K562 (cell line): ENCODE data around the gene CHCHD6. TPM values are rescaled to one million over a fixed set of nuclear protein-coding genes. Genes with fewer than 3 reads are reported as not detected.

Experiments
- ATAC-seq: fragments of 200-7000 bp; cut with Tn5 transposase; 3 replicates; pipeline ENCODE4 v1.9.1; 2020; ENCODE audit warnings: moderate library complexity
- BruUV-seq: library from RNA; stranded (reverse); fragments of 400-500 nt; replicated peaks from 2 replicates; lab custom pipeline; 2021; lab: Mats Ljungman, UMichigan
- CTCF ChIA-PET: fragments of 300-600 bp; formaldehyde crosslinking; extraction: SDS; loops from one replicate; lab custom pipeline; 2021; ENCODE audit warnings: low intra/inter-chr PET ratio; lab: Yijun Ruan, JAX
- POLR2A ChIA-PET: fragments of 300-600, 350-650 bp; sonication (Branson Sonifier 250); formaldehyde crosslinking; extraction: SDS; loops from one replicate; lab custom pipeline; 2021; ENCODE audit warnings: antibody characterized with exemption, inconsistent platforms; lab: Yijun Ruan, JAX
- DNase-seq, 4 experiments: peaks; one replicate each; pipeline versions ENCODE4 v3.0.0 to v3.0.0-alpha.2; 2011 to 2018; ENCODE audit warnings: low spot score in 3 of 4, mixed read lengths in 3 of 4; ENCODE audit errors: extremely low read depth in 1 of 4
- FAIRE-seq: peaks from 2 replicates; lab custom pipeline; 2011; peaks lifted over from hg19 to GRCh38; lab: Jason Lieb, UNC
- H2AFZ ChIP-seq: 2 replicates; pipeline ENCODE4 v1.6.0; 2011; ENCODE audit warnings: low read depth, low read length, control low read depth, inconsistent platforms
- H3K27ac ChIP-seq: fragments of 200-600 bp; 3 replicates; pipeline ENCODE4 v1.8.0; 2011; ENCODE audit warnings: low read depth, mild to moderate bottlenecking, control low read depth, inconsistent platforms, low read length, moderate library complexity, mixed read lengths; ENCODE audit errors: extremely low read depth
- H3K27me3 ChIP-seq, 2 experiments: fragments of 300-600 bp in 1 of 2; 2 replicates in 1 of 2; 3 replicates in 1 of 2; pipeline versions ENCODE4 v1.6.0 to v1.8.0; 2011; ENCODE audit warnings: inconsistent platforms in 2 of 2, low read length in 2 of 2, mild to moderate bottlenecking in 1 of 2, mixed read lengths in 1 of 2, moderate library complexity in 1 of 2; ENCODE audit not compliant: control insufficient read depth in 2 of 2, insufficient read depth in 2 of 2
- H3K36me3 ChIP-seq: fragments of 300-600 bp; 3 replicates; pipeline ENCODE4 v1.8.0; 2011; ENCODE audit warnings: mild to moderate bottlenecking, low read length, inconsistent platforms; ENCODE audit not compliant: control insufficient read depth, insufficient read depth
- H3K4me1 ChIP-seq, 2 experiments: fragments of 200-600 bp in 1 of 2; replicated peaks in 1 of 2; 2 replicates in 1 of 2; 3 replicates in 1 of 2; pipeline versions ENCODE4 v1.5.1 to v1.8.0; 2011; ENCODE audit warnings: inconsistent platforms in 2 of 2, low read length in 2 of 2, mild to moderate bottlenecking in 1 of 2, mixed read lengths in 1 of 2, moderate library complexity in 1 of 2; ENCODE audit not compliant: control insufficient read depth in 2 of 2, insufficient read depth in 2 of 2
- H3K4me2 ChIP-seq: 2 replicates; pipeline ENCODE4 v1.6.1; 2011; ENCODE audit warnings: low read length, control low read depth, inconsistent platforms, mixed read lengths; ENCODE audit not compliant: insufficient read depth
- H3K4me3 ChIP-seq: fragments of 200-600 bp; sonication (generic), shearing (Covaris generic); 2 replicates; pipeline ENCODE4 v1.5.1; 2016; ENCODE audit warnings: control low read depth, inconsistent platforms
- H3K79me2 ChIP-seq: fragments of 200-600 bp; 3 replicates; pipeline ENCODE4 v1.8.0; 2011; ENCODE audit warnings: low read length, inconsistent platforms; ENCODE audit not compliant: control insufficient read depth, insufficient read depth
- H3K9ac ChIP-seq, 2 experiments: 2 replicates each; pipeline versions ENCODE4 v1.6.0 to v1.6.1; 2011; ENCODE audit warnings: low read depth in 2 of 2, low read length in 2 of 2, control low read depth in 1 of 2, inconsistent platforms in 1 of 2, mild to moderate bottlenecking in 1 of 2, mixed read lengths in 1 of 2; ENCODE audit not compliant: insufficient read depth in 1 of 2
- H3K9me1 ChIP-seq: one replicate; pipeline ENCODE4 v1.6.0; 2011; ENCODE audit warnings: inconsistent platforms, mild to moderate bottlenecking, low read length, moderate library complexity; ENCODE audit not compliant: control insufficient read depth, insufficient read depth
- H3K9me3 ChIP-seq: replicated peaks from 2 replicates; pipeline ENCODE4 v1.5.1; 2011; ENCODE audit warnings: low read depth, low read length, inconsistent platforms; ENCODE audit not compliant: control insufficient read depth, insufficient read depth
- H4K20me1 ChIP-seq: replicated peaks from 2 replicates; pipeline ENCODE4 v1.6.1; 2011; ENCODE audit warnings: low read length, inconsistent platforms, mixed read lengths; ENCODE audit not compliant: control insufficient read depth, insufficient read depth
- C11orf30 ChIP-seq: fragments of 450-650 bp; IDR thresholded peaks from 2 replicates; pipeline ENCODE4 v1.6.1; 2016; ENCODE audit warnings: low read depth, mild to moderate bottlenecking
- DEAF1 ChIP-seq: fragments of 450-650 bp; formaldehyde crosslinking; IDR thresholded peaks from 2 replicates; pipeline ENCODE4 v1.4.0; 2020; ENCODE audit warnings: mild to moderate bottlenecking, moderate library complexity
- EGR1 ChIP-seq: fragments of 450-650 bp; conservative IDR thresholded peaks from 2 replicates; pipeline ENCODE4 v1.6.1; 2017; ENCODE audit warnings: mild to moderate bottlenecking
- PATZ1 ChIP-seq: fragments of 250-450 bp; sonication (Bioruptor Pico); IDR thresholded peaks from 2 replicates; pipeline ENCODE4 v1.5.0; 2020; ENCODE audit warnings: mild to moderate bottlenecking, borderline replicate concordance
- PHF21A ChIP-seq: fragments of 450-650 bp; IDR thresholded peaks from 2 replicates; pipeline ENCODE4 v1.6.1; 2017; ENCODE audit warnings: low read depth, borderline replicate concordance
- SAFB ChIP-seq: fragments of 200-400 bp; formaldehyde crosslinking; IDR thresholded peaks from 2 replicates; pipeline ENCODE4 v1.6.1; 2017; ENCODE audit warnings: low read depth, low read length, borderline replicate concordance
- SREBF2 ChIP-seq: sonication (generic); formaldehyde crosslinking; IDR thresholded peaks from 2 replicates; pipeline ENCODE4 v1.4.0; 2020; ENCODE audit warnings: mild to moderate bottlenecking, missing genetic modification reagents
- ZBTB26 ChIP-seq: fragments of 450-650 bp; formaldehyde crosslinking; IDR thresholded peaks from 2 replicates; pipeline ENCODE4 v1.4.0; 2022; ENCODE audit warnings: missing genetic modification characterization
- ZNF316 ChIP-seq: fragments of 450-650 bp; IDR thresholded peaks from 2 replicates; pipeline ENCODE4 v1.6.1; 2016
- WGBS: fragments of 100-300 bp; shearing (Covaris generic); methylation state at CpG from one replicate; pipeline ENCODE4 v1.1.6; 2016; ENCODE audit warnings: low coverage, mixed read lengths; ENCODE audit not compliant: insufficient coverage; ENCODE audit errors: missing lambda C conversion rate; 5-methylcytosine and 5-hydroxymethylcytosine counted together
- in situ Hi-C: fragments of 300-500 bp; cut with MboI; formaldehyde crosslinking; loops from 4 replicates; pipeline ENCODE4 v1.15.0; 2018; ENCODE audit warnings: inconsistent platforms, mixed read lengths
- intact Hi-C: fragments of 100-400 bp; cut with micrococcal nuclease; formaldehyde crosslinking; loops from 2 replicates; pipeline ENCODE4 v1.14.2; 2022
- polyA plus RNA-seq, 8 experiments: library from polyadenylated mRNA; depleted of rRNA in 4 of 8; stranded (reverse) in 5 of 8; unstranded in 3 of 8; fragments of >200 nt; fragmentation: Nextera tagmentation in 2 of 8; fragmentation: Illumina TruSeq in 1 of 8; extraction: Ambion mirVana in 2 of 8; extraction: Trizol in 1 of 8; gene quantifications; 2 replicates each; pipeline versions ENCODE4 v1.2.1 to v1.2.3, GENCODE V29; 2011 to 2014; ENCODE audit warnings: inconsistent platforms in 1 of 8, missing spikeins in 1 of 8
- total RNA-seq, 7 experiments: library from RNA; depleted of rRNA in 6 of 7; stranded (reverse); fragments of >200 nt in 6 of 7; fragmentation: Illumina TruSeq in 2 of 7; extraction: Trizol in 2 of 7; gene quantifications; 2 replicates each; pipeline versions ENCODE4 v1.2.1 to v1.2.3, GENCODE V29; 2011 to 2021; ENCODE audit warnings: low replicate concordance in 1 of 7

The CHCHD6 gene
- total and polyA plus RNA-seq, 9 of the 15 experiments (the other 6 are each of a cell fraction or from before 2014, with no cell fraction given), result 4.6 to 18.6 (median 10.9) TPM

- FAIRE-seq (no peak), DNase-seq (no peak), ATAC-seq (no peak)
- in situ Hi-C loops (no loop called here), intact Hi-C loops (loop anchor here (5.0 kb wide), 1 partner anchor 70 kb away; the partner anchor contains the start of gene PLXNA1)
- BruUV-seq, result no TSS peak
- H3K9me1 ChIP-seq, result no peaks in the 10 kb centered on the region
- H2AFZ ChIP-seq, result no peak overlapping the region
- H3K4me1 ChIP-seq, result peaks cover 54 to 55% of the 10 kb centered on the region in 2 experiments
- no peak overlapping the region for H3K4me3 ChIP-seq
- ChIA-PET CTCF (no interaction called here), POLR2A (interaction anchor here (1.3 to 2.7 kb wide), 2 partner anchors 9 to 15 kb away, joined by 3 to 11 read pairs; no protein-coding TSS in a partner anchor)
- no peaks in the 10 kb centered on the region for H3K27me3 ChIP-seq
- H3K79me2 ChIP-seq, result peaks cover 8% of the 10 kb centered on the region; the same call in 1 of the 3 replicates
- H3K9me3 ChIP-seq, result no peaks in the 10 kb centered on the region
- H4K20me1 ChIP-seq, result no peaks in the 10 kb centered on the region
- peak overlapping the region; percentile 93 for H3K27ac ChIP-seq
- WGBS, result 86% methylated on average over 7 of the region's 12 CpGs
- H3K9ac ChIP-seq, result peak overlapping the region; percentile 69 to 83; a peak in 2 of 4 replicates
- TF ChIP-seq PATZ1 (CRISPR knock-in tag), result no peak
- TF ChIP-seq SREBF2 (CRISPR knock-in tag), result no peak
- no peak for TF ChIP-seq ZBTB26 (CRISPR knock-in tag)
- no peak for TF ChIP-seq EGR1
- no peak for TF ChIP-seq SAFB
- TF ChIP-seq DEAF1, result no peak
- peak; percentile 31; the same call in 1 of the 2 replicates for TF ChIP-seq ZNF316
- TF ChIP-seq PHF21A, result no peak
- TF ChIP-seq C11orf30, result peak; percentile 28; the same call in 1 of the 2 replicates
- no peak overlapping the region for H3K4me2 ChIP-seq
- no peaks in the 10 kb centered on the region for H3K36me3 ChIP-seq
Observed at GRCh38 chr3:126912491-126913195, 208.6 kb downstream of the CHCHD6 start.
